Muscle of leg (tissue), 11 donors: ENCODE results near the gene ZNF618. TPM values are rescaled to one million over a fixed set of nuclear protein-coding genes. Genes with fewer than 3 reads are reported as not detected.
"Not testable (repeated sequence)": the region's sequence is repeated elsewhere in the genome, so short reads cannot be mapped to it uniquely, and the experiment has no call there.

Source experiments
- DNase-seq: peaks from one replicate; pipeline ENCODE4 v3.0.0; 2013
- H3K27ac ChIP-seq: one replicate; pipeline ENCODE4 v1.5.1; 2013; ENCODE audit warnings: mild to moderate bottlenecking, low read length, control low read depth
- H3K27me3 ChIP-seq: one replicate; pipeline ENCODE4 v1.6.1; 2013; ENCODE audit warnings: low read length; ENCODE audit not compliant: control insufficient read depth, insufficient read depth
- H3K36me3 ChIP-seq: one replicate; pipeline ENCODE4 v1.6.1; 2013; ENCODE audit warnings: low read length; ENCODE audit not compliant: control insufficient read depth, insufficient read depth
- H3K4me1 ChIP-seq: one replicate; pipeline ENCODE4 v1.6.1; 2013; ENCODE audit warnings: low read length; ENCODE audit not compliant: control insufficient read depth, insufficient read depth
- H3K4me3 ChIP-seq: one replicate; pipeline ENCODE4 v1.5.1; 2013; ENCODE audit warnings: low read length, control low read depth
- H3K9me3 ChIP-seq: replicated peaks from 2 replicates; pipeline ENCODE4 v1.6.1; 2013; ENCODE audit warnings: low read depth, low read length; ENCODE audit not compliant: control insufficient read depth
- WGBS: methylation state at CpG from one replicate; pipeline ENCODE4 v1.1.5; 2013; ENCODE audit warnings: missing lambda C conversion rate; ENCODE audit not compliant: insufficient coverage; 5-methylcytosine and 5-hydroxymethylcytosine counted together
- polyA plus RNA-seq, 8 donors: library from polyadenylated mRNA; unstranded; fragments of 120-200 nt; gene quantifications; one replicate each; pipeline versions ENCODE4 v1.2.1 to v1.2.3, GENCODE V29; 2013; ENCODE audit warnings: inconsistent platforms in 1 of 8, low replicate concordance in 1 of 8; ENCODE audit not compliant: insufficient read length in 8 of 8, insufficient read depth in 1 of 8
- total RNA-seq: library from RNA; stranded (reverse); fragments of 120-200 nt; gene quantifications from one replicate; pipeline ENCODE4 v1.2.4, GENCODE V29; 2013

Gene ZNF618
- total and polyA plus RNA-seq, 9 donors, result 6.4 to 21.8 (median 16.1) TPM

DNA sequence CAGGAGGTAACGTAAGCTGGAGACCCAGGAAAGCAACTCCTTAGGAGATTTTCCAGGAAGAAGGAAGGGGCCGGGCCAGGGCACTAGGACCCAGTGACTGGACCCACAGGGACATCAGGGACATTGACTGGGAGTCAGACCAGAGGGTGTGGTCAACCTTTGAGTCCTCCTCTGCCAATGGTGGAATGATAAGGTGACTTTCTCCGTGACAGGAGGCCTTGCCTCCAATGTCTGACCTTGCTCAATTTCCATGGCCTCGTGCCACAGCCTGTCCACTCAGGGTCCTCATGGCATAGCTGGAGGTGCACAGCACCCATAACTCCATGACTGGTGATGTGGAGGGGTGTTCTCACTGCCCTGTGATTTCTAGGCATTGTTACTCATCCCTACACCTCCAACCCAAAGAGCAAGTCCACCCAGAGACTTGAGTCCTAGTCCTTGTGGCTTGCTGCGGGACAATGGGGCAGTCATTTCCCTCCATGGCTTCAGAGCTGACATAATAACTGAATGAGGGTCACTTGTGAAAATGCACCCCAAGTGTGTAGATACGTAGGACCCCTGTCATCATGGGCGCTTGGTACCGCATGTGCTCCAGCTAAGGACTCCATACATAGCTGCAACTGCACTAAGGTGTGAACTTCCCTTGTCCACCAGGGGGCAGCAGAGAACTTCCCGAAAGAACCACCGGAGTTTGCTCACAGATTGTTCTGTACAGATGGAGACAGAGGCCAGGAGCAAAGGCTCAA, 206.1 kb downstream of the ZNF618 start:
- Histone ChIP-seq H3K4me3 (no peak overlapping the region), H3K4me1 (peaks cover 6% of the 10 kb centered on the region), H3K9me3 (no peaks in the 10 kb centered on the region), H3K36me3 (no peaks in the 10 kb centered on the region), H3K27ac (no peak overlapping the region), H3K27me3 (no peaks in the 10 kb centered on the region)
- peak; percentile 96 for DNase-seq
- WGBS, result 49% methylated on average over 6 of the region's 10 CpGs

DNA sequence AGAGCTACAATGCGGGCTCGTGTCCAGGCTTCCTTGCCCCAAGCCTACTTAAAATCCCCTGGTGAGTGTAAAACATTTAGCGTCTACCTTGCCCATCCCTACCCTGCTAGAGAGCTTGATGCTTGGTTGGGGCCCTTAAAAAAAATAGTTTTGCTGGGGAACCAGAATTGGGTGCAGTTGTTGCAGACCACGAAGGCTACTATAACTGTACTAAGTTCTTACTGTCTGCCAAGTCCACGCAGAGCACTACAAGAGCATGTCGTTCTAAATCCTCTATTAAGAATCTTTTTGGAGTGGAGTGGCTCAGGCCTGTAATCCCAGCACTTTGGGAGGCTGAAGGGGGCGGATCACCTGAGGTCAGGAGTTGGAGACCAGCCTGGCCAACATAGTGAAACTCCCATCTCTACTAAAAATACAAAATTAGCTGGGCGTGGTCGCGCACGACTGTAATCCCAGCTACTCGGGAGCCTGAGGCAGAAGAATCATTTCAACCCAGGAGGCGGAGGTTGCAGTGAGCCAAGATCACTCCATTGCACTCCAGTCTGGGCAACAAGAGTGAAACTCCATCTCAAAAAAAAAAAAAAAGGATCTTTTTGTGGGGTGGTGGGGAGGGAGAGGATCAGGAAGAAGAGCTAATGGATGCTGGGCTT, 206.8 kb downstream of the ZNF618 start:
- peak overlapping the region; percentile 32 for H3K27ac ChIP-seq
- peak; percentile 82 for DNase-seq
- H3K27me3 ChIP-seq, H3K36me3 ChIP-seq, H3K4me3 ChIP-seq, H3K9me3 ChIP-seq, H3K4me1 ChIP-seq: not testable (repeated sequence)
- WGBS, result 34% methylated on average over 7 of the region's 13 CpGs

- no peaks in the 10 kb centered on the region for H3K27me3 ChIP-seq
- H3K27ac ChIP-seq, result no peak overlapping the region
- H3K4me1 ChIP-seq, result peaks cover 6% of the 10 kb centered on the region
- H3K9me3 ChIP-seq, result no peaks in the 10 kb centered on the region
- WGBS, result 80% methylated on average over 2 of the region's 6 CpGs
- H3K36me3 ChIP-seq, result no peaks in the 10 kb centered on the region
- no peak overlapping the region for H3K4me3 ChIP-seq
- DNase-seq, result no peak
These were observed 207.6 kb downstream of the ZNF618 start for GRCh38 chr9:114083666-114084065.

- peak; percentile 52 for DNase-seq
- H3K36me3 ChIP-seq, result no peaks in the 10 kb centered on the region
- 67% methylated on average over 7 of the region's 11 CpGs for WGBS
These were observed 208.4 kb downstream of the ZNF618 start for GRCh38 chr9:114084282-114085073.

DNA sequence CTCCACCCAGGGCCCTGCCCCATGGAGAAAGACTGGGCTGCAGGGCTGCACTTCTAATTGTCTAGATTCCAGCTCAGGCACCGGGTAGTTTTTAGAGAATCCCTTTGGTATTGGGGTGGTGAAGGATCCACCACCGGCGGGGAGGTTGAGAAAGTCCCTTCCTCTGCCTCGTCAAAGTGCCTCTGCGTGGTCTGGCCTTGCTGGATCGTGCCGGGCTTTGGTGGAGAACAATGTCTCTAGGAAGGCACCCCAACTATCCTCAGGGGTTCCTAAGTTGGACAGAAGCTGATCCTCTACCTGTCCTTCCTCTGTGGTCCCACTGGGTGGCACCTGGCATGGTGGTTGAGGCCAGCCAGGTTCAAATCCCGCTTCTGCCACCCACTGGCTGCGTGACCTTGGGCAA, 209.3 kb downstream of the ZNF618 start:
- DNase-seq, result no peak
- Histone ChIP-seq H3K4me3 (no peak overlapping the region), H3K36me3 (no peaks in the 10 kb centered on the region), H3K4me1 (peaks cover 6% of the 10 kb centered on the region), H3K9me3 (no peaks in the 10 kb centered on the region), H3K27me3 (no peaks in the 10 kb centered on the region), H3K27ac (no peak overlapping the region)
- 86% methylated on average over 8 of the region's 9 CpGs for WGBS

More at GRCh38 chr9:114084282-114085073, 208.4 kb downstream of the ZNF618 start:
- Histone ChIP-seq H3K27me3 (no peaks in the 10 kb centered on the region), H3K27ac (no peak overlapping the region), H3K9me3 (no peaks in the 10 kb centered on the region), H3K4me3 (no peak overlapping the region), H3K4me1 (peaks cover 6% of the 10 kb centered on the region)

DNA sequence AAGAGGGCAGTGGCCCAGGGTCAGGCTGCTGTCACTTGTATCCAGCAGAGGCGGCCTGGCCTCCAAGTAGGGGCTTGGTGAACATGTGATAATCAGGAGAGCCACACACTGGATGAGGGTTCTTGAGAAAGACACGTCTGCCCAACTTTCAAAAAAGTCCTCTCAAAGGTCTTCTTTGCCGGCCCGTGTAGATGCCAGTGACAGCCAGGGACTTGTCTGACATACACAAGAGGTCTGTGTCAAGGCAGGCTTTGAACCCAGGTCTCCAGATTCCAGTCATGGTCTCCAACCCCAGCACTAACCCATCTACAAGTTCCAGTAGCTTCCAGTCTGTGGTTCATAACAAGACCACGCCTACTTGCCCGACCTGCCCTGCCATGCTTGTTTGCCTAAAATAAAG, 209.9 kb downstream of the ZNF618 start:
- Histone ChIP-seq H3K4me3 (no peak overlapping the region), H3K36me3 (no peaks in the 10 kb centered on the region), H3K27me3 (no peaks in the 10 kb centered on the region), H3K27ac (no peak overlapping the region), H3K4me1 (peaks cover 6% of the 10 kb centered on the region), H3K9me3 (no peaks in the 10 kb centered on the region)
- WGBS, result 100% methylated on average over 4 of the region's 6 CpGs
- no peak for DNase-seq

DNA sequence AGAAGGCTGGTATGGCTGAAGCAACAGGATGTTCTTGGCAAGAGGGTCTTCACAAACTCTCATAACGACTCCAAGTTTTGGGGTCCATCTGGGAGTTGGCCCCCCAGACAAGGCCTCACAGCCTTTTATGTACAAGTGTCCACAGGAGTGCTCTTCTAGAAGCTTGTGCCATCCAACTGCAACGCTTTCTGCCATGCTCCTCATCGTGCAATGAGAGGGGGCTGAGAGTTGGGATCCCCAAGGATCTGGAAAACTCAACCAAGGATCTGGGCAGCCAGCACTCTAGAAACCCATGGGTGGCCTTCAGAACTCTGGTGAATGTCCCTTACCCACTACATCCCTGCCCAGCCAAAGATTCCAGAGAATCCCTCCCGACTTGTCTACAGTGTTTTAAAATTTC, 210.5 kb downstream of the ZNF618 start:
- Histone ChIP-seq H3K9me3 (no peaks in the 10 kb centered on the region), H3K27me3 (no peaks in the 10 kb centered on the region), H3K36me3 (no peaks in the 10 kb centered on the region), H3K4me1 (peaks cover 6% of the 10 kb centered on the region), H3K4me3 (no peak overlapping the region), H3K27ac (no peak overlapping the region)
- no peak for DNase-seq
- WGBS, result 90% methylated on average over 3 of the region's 4 CpGs

DNA sequence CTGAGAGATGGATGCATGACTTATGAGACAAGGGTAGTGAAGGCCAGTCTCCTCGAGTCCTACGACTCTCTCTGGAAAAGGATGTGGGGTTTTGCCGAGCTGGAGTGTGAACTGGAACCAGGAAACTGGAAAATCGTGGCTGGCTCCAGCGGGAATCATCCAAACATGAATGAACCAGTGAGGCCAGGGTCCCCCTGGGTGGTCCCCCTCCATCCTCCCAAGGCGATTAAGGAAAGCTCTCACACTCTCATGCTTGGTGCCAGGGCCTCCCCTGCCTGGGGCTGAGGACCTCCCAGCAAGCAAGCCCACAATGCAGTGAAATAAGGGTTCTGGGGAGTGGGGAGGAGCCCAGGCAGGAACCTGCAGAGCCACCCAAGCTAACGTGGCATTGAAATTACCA, 211.6 kb downstream of the ZNF618 start:
- H3K4me1 ChIP-seq, result peaks cover 4% of the 10 kb centered on the region
- H3K27me3 ChIP-seq, result no peaks in the 10 kb centered on the region
- no peaks in the 10 kb centered on the region for H3K36me3 ChIP-seq
- H3K4me3 ChIP-seq, result no peak overlapping the region
- no peaks in the 10 kb centered on the region for H3K9me3 ChIP-seq
- WGBS, result 45% methylated on average over 3 of the region's 7 CpGs
- no peak for DNase-seq
- no peak overlapping the region for H3K27ac ChIP-seq

GRCh38 chr9:114088571-114089170, 212.6 kb downstream of the ZNF618 start:
- Histone ChIP-seq H3K36me3 (no peaks in the 10 kb centered on the region), H3K27me3 (no peaks in the 10 kb centered on the region), H3K4me1 (peaks cover under 1% of the 10 kb centered on the region), H3K9me3 (no peaks in the 10 kb centered on the region), H3K27ac (no peak overlapping the region), H3K4me3 (no peak overlapping the region)
- WGBS, result 87% methylated on average over 5 of the region's 7 CpGs
- DNase-seq, result no peak
